Measurements from ENCODE around the gene SOD3. TPM values are rescaled to one million over a fixed set of nuclear protein-coding genes. Genes with fewer than 3 reads are reported as not detected.

The SOD3 gene
- total and polyA plus RNA-seq, 7 experiments from 2014 or later: not detected

- ATAC-seq: no peak
- intact Hi-C loops (cut with micrococcal nuclease): no loop called here
- ChIA-PET POLR2A (no interaction called here), CTCF (no interaction called here)
- Histone ChIP-seq H3K27me3 (ENCODE audit: control insufficient read depth in 2 of 2, insufficient read depth in 2 of 2, low read length in 2 of 2) (no peaks in the 10 kb centered on the region), H3K4me1 (ENCODE audit: control insufficient read depth in 2 of 2, insufficient read depth in 2 of 2, low read length in 2 of 2) (no peaks in the 10 kb centered on the region), H3K36me3 (ENCODE audit: control insufficient read depth in 2 of 3, insufficient read depth in 3 of 3, low read length in 3 of 3) (no peaks in the 10 kb centered on the region), H3K9me3 (ENCODE audit: control insufficient read depth in 2 of 3, low read length in 3 of 3) (no peaks in the 10 kb centered on the region), H3K27ac (ENCODE audit: low read depth, low read length) (no peak overlapping the region), H3K4me3 (ENCODE audit: low read length) (no peak overlapping the region)
- DNase-seq: no peak
- peaks cover 0 to 4% (median 0%) of the 10 kb centered on the region in 5 donors for H3K27me3 Mint-ChIP-seq
- H3K27ac Mint-ChIP-seq: no peak overlapping the region
- H3K9me3 Mint-ChIP-seq: peaks cover 0 to 1% (median 0%) of the 10 kb centered on the region in 11 donors
- H3K36me3 Mint-ChIP-seq: no peaks in the 10 kb centered on the region
- H3K4me3 Mint-ChIP-seq: no peak overlapping the region
- H3K4me1 Mint-ChIP-seq: no peaks in the 10 kb centered on the region
Measured at GRCh38 chr4:24846716-24847115, 51.3 kb downstream of the SOD3 start.

- Mint-ChIP-seq H3K4me1 (no peaks in the 10 kb centered on the region), H3K9me3 (peaks cover 0 to 2% (median 0%) of the 10 kb centered on the region in 11 donors), H3K27me3 (peaks cover 0 to 5% (median 4%) of the 10 kb centered on the region in 5 donors), H3K27ac (no peak overlapping the region), H3K36me3 (no peaks in the 10 kb centered on the region), H3K4me3 (no peak overlapping the region)
- ChIA-PET POLR2A (no interaction called here), CTCF (no interaction called here)
- Histone ChIP-seq H3K4me1 (ENCODE audit: control insufficient read depth in 2 of 2, insufficient read depth in 2 of 2, low read length in 2 of 2) (no peaks in the 10 kb centered on the region), H3K9me3 (ENCODE audit: control insufficient read depth in 2 of 3, low read length in 3 of 3) (no peaks in the 10 kb centered on the region), H3K27me3 (ENCODE audit: control insufficient read depth in 2 of 2, insufficient read depth in 2 of 2, low read length in 2 of 2) (no peaks in the 10 kb centered on the region), H3K4me3 (ENCODE audit: low read length) (no peak overlapping the region), H3K27ac (ENCODE audit: low read depth, low read length) (no peak overlapping the region), H3K36me3 (ENCODE audit: control insufficient read depth in 2 of 3, insufficient read depth in 3 of 3, low read length in 3 of 3) (no peaks in the 10 kb centered on the region)
- DNase-seq: no peak
- intact Hi-C loops (cut with micrococcal nuclease): no loop called here
- ATAC-seq: no peak
Measured at GRCh38 chr4:24849351-24849750, 54.0 kb downstream of the SOD3 start.

GRCh38 chr4:24849756-24850155, 54.4 kb downstream of the SOD3 start:
- no peaks in the 10 kb centered on the region for H3K9me3 ChIP-seq (ENCODE audit: control insufficient read depth in 2 of 3, low read length in 3 of 3)
- DNase-seq: no peak
- no peak overlapping the region for H3K27ac ChIP-seq (ENCODE audit: low read depth, low read length)
- no peak for ATAC-seq
- no peaks in the 10 kb centered on the region for H3K4me1 Mint-ChIP-seq
- H3K4me3 ChIP-seq (ENCODE audit: low read length): no peak overlapping the region
- H3K36me3 Mint-ChIP-seq: no peaks in the 10 kb centered on the region
- H3K27ac Mint-ChIP-seq: no peak overlapping the region
- no peak overlapping the region for H3K4me3 Mint-ChIP-seq
- intact Hi-C loops (cut with micrococcal nuclease): no loop called here
- CTCF ChIA-PET: no interaction called here
- POLR2A ChIA-PET: no interaction called here
- peaks cover 0 to 3% (median 0%) of the 10 kb centered on the region in 11 donors for H3K9me3 Mint-ChIP-seq
- no peaks in the 10 kb centered on the region for H3K4me1 ChIP-seq (ENCODE audit: control insufficient read depth in 2 of 2, insufficient read depth in 2 of 2, low read length in 2 of 2)
- H3K27me3 Mint-ChIP-seq: peaks cover 0 to 6% (median 4%) of the 10 kb centered on the region in 5 donors
- no peaks in the 10 kb centered on the region for H3K27me3 ChIP-seq (ENCODE audit: control insufficient read depth in 2 of 2, insufficient read depth in 2 of 2, low read length in 2 of 2)
- H3K36me3 ChIP-seq (ENCODE audit: control insufficient read depth in 2 of 3, insufficient read depth in 3 of 3, low read length in 3 of 3): no peaks in the 10 kb centered on the region

Other genes starting within 250 kb of the SOD3 start
- 100 to 1,000 TPM; 137 to 186 (median 139) TPM for gene DHX15, start 211.0 kb upstream of the SOD3 start, total RNA-seq
- 10 to 100 TPM; 44.5 to 69.2 TPM for gene DHX15, start 211.0 kb upstream of the SOD3 start, polyA plus RNA-seq
- gene CCDC149, start 117.5 kb downstream of the SOD3 start, total RNA-seq: 1 to 10 TPM in 1 of 5 experiments, under 1 TPM in 3, not detected in 1; 0.19 to 6.7 (median 0.36) TPM
- not detected for gene CCDC149, start 117.5 kb downstream of the SOD3 start, polyA plus RNA-seq
- not detected for gene LGI2, start 235.4 kb downstream of the SOD3 start, total RNA-seq
- gene LGI2, start 235.4 kb downstream of the SOD3 start, polyA plus RNA-seq: not detected

Data from naive thymus-derived CD4-positive, alpha-beta T cell (primary cell).